Lower leg skin (tissue), 4 donors: Measurements from ENCODE around the gene C19orf33. TPM values are rescaled to one million over a fixed set of nuclear protein-coding genes. Genes with fewer than 3 reads are reported as not detected.

Experiments
- DNase-seq, 2 donors: peaks; one replicate each; pipeline ENCODE4 v3.0.0-alpha.2; 2019; ENCODE audit warnings: low spot score in 2 of 2
- H3K4me3 ChIP-seq: fragments of 200-600 bp; sonication (generic); 2 replicates; pipeline ENCODE4 v1.5.1; 2017; ENCODE audit warnings: mild to moderate bottlenecking, low read depth; ENCODE audit not compliant: poor library complexity, severe bottlenecking
- POLR2A ChIP-seq, 2 donors: fragments of 450-650 bp; IDR thresholded peaks; one replicate each; pipeline ENCODE4 v1.6.1; 2016 to 2017; ENCODE audit warnings: antibody characterized with exemption in 2 of 2, mild to moderate bottlenecking in 1 of 2, moderate library complexity in 1 of 2
- WGBS, 2 donors: methylation state at CpG; one replicate each; pipeline ENCODE4 v1.1.5; 2018; 5-methylcytosine and 5-hydroxymethylcytosine counted together
- intact Hi-C: fragments of 100-400 bp; cut with DNase I; formaldehyde crosslinking; loops from one replicate; pipeline ENCODE4 v1.15.0; 2023; ENCODE audit warnings: low total_unique reads
- total RNA-seq, 4 donors: library from RNA; depleted of rRNA; stranded (reverse); fragments of >200 nt; gene quantifications; one replicate each; pipeline ENCODE4 v1.1.0, GENCODE V29; 2016
- TF ChIP-seq, protein P1 (sequence below), 3 donors: fragments of 450-650 bp; IDR thresholded peaks; one replicate each; pipeline ENCODE4 v1.5.1; 2016; ENCODE audit warnings: antibody characterized with exemption in 3 of 3, mild to moderate bottlenecking in 3 of 3, moderate library complexity in 2 of 3

Gene C19orf33
- total RNA-seq, 4 donors from 2014 or later = 373 to 601 (median 426) TPM

DNA sequence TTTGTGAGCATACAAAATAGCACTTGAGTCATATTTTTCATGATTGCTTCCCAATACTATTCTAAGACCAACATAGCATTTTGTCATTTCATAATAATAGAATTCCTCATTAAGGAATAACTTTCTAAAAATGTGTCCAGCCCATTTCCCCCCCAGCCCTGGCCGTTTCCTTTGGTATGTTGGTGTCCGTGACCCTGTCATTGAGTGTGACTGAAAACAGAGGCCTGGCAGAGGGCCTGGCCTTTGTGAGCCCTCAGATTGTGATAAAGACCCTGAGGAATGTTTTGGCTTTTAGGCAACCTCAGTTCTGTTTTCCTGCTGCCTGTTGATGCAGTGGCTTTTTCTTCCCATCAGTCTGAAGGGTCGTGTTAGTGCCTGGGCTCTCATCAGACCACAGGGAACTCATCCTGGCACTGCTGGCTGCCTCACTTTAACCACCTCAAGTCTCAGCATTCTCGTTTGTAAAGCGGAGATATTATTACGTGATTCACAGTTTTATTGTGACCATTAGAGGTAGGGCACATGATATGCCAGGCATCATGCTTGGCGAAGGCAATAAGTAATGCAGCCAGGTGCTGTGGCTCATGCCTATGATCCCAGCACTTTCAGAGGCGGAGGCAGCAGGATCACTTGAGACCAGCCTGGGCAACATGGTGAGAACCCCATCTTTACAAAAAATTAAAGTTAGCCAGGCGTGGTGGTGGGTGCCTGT is 25.9 kb upstream of the C19orf33 start:
- no peak overlapping the region for H3K4me3 ChIP-seq
- no peak for DNase-seq
- no peak for TF ChIP-seq POLR2A (IDR thresholded peaks at IDR 0.05)
- TF ChIP-seq, protein P1, sequence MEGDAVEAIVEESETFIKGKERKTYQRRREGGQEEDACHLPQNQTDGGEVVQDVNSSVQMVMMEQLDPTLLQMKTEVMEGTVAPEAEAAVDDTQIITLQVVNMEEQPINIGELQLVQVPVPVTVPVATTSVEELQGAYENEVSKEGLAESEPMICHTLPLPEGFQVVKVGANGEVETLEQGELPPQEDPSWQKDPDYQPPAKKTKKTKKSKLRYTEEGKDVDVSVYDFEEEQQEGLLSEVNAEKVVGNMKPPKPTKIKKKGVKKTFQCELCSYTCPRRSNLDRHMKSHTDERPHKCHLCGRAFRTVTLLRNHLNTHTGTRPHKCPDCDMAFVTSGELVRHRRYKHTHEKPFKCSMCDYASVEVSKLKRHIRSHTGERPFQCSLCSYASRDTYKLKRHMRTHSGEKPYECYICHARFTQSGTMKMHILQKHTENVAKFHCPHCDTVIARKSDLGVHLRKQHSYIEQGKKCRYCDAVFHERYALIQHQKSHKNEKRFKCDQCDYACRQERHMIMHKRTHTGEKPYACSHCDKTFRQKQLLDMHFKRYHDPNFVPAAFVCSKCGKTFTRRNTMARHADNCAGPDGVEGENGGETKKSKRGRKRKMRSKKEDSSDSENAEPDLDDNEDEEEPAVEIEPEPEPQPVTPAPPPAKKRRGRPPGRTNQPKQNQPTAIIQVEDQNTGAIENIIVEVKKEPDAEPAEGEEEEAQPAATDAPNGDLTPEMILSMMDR (IDR thresholded peaks at IDR 0.05) = no peak
- WGBS, 2 donors = 49 to 59% methylated on average over 9 of the region's 9 CpGs
- intact Hi-C loops = no loop called here

DNA sequence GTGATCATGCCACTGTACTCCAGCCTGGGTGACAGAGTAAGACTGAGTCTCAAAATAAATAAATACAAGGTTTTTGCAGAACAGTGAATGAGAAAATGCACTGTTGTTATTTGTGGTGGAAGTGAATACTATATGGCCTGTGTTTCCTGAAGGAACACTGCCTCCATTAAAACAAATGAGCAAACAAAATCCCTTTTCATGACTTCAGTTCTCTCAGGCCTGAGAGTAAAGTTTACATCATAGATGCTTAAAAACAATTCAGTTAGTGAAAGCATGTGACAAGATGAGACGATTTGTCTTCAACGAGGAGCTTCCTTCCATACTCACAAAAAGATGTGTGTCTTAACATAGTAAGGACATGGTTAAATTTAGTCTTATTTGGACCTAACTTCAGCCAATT is 25.3 kb upstream of the C19orf33 start:
- no peak for DNase-seq
- WGBS, 2 donors = 62% methylated on average over 2 of the region's 2 CpGs
- TF ChIP-seq, protein P1 (IDR thresholded peaks at IDR 0.05) = no peak
- no peak for TF ChIP-seq POLR2A (IDR thresholded peaks at IDR 0.05)

DNA sequence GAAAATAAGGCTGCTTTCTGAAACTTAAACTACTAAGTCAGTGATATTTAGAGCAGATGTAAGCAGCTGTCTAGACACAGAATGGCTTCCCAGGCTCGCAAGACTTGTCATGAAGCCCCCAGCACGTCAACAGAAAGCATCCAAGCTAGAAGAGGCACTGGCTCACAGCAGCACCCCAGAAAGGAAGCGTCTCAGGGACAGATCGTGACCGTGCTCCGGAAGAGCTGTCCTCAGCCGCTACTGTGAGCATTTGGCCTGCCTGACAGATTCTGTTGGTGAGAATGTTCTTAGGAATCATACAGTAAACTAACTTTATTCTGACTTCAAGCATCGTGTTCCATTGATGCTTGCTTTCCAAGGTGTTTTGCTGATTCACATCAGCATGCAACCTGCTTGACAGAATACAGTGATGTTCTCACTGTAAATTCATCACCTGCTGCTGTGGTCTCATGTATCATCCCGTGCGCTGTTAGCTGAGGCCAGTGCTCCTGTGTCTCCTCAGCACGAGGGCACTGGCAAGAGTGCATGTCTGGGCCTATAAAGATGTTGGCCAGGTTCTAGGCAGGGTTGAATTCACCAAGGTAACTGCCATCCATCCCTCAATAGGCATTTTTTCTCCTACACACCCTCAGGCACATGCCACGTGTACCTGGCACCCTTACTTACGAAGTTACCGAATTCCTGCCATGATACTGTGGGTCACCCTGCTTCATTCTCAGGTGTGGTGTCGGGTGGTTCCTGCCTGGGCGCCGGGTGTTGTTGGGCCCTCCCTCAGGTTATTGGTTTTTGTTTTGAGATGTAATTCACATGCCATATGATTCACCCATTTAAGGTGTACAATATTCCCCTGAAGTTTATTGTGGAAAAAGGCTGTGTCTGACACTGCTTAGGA is 23.8 kb upstream of the C19orf33 start:
- intact Hi-C loops = no loop called here
- TF ChIP-seq, protein P1 (IDR thresholded peaks at IDR 0.05) = no peak
- no peak for TF ChIP-seq POLR2A (IDR thresholded peaks at IDR 0.05)
- WGBS, 2 donors = 59 to 69% methylated on average over 17 of the region's 17 CpGs
- DNase-seq = no peak
- H3K4me3 ChIP-seq = no peak overlapping the region

More for the DNA sequence above, 25.3 kb upstream of the C19orf33 start:
- intact Hi-C loops = no loop called here
- H3K4me3 ChIP-seq = no peak overlapping the region

DNA sequence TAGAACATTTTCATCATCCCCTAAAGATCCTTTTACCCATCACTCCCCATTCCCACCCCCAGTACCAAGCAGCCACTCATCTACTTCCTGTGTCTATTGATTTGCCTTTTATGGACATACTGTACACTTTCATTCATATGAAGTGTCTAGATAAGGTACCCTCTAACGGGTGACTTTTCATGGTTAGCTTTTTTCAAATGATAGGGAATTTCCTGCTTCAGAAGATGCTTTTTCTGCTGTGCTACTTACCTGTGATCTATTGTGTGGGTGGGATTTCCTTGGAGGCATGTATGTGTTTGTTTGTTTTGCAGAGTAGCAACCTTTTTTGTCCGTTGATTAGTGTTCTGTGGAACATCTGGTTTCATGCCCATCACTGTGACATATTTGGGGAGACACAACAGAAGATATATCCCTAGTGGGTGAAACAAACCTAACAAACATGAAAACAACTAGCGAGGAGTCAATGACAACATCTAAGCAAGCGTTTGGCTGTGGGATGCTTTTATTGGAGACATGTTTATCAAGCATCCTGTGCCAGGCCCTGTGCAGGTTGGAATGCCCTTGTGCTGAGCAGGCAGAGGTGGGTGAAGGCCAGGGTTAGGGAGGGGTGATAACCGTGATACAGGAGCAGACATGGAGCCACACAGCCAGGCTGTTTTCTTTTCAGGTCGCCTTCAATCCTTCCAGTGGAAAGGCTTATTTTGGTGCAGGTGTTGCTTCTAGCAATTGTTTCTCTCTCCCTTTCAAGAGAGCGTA is 22.1 kb upstream of the C19orf33 start:
- intact Hi-C loops = no loop called here
- DNase-seq = no peak
- TF ChIP-seq POLR2A (IDR thresholded peaks at IDR 0.05) = no peak
- TF ChIP-seq, protein P1 (IDR thresholded peaks at IDR 0.05) = no peak
- H3K4me3 ChIP-seq = no peak overlapping the region
- WGBS, 2 donors = 63 to 65% methylated on average over 7 of the region's 7 CpGs

DNA sequence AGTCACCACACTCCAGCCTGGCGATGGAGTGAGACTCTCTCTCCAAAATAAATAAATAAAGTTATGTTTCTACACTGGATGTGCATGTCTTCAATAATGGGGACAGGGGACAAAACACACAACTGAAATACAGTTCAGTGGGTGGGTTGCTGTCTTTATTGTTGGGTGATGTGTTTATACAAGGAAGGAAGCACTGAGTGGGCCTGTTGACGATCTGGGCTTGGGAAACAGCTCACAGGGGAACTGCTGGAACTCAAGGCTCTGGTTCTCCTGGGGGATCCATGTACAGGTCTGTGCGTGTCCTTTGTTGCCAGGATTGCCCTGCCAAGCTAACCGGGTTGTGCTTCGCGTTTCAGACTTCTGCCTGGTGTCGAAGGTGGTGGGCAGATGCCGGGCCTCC is 20.8 kb upstream of the C19orf33 start:
- TF ChIP-seq POLR2A (IDR thresholded peaks at IDR 0.05) = no peak
- TF ChIP-seq, protein P1 (IDR thresholded peaks at IDR 0.05) = no peak
- WGBS, 2 donors = 75 to 81% methylated on average over 8 of the region's 8 CpGs
- intact Hi-C loops = no loop called here

More for the DNA sequence above, 20.8 kb upstream of the C19orf33 start:
- no peak for DNase-seq
- H3K4me3 ChIP-seq = no peak overlapping the region
